ENCODE data around the gene NR3C1. TPM values are rescaled to one million over a fixed set of nuclear protein-coding genes. Genes with fewer than 3 reads are reported as not detected.

NR3C1 gene
- total and polyA plus RNA-seq, 8 donors, result 6.5 to 42.2 (median 27.1) TPM

DNA sequence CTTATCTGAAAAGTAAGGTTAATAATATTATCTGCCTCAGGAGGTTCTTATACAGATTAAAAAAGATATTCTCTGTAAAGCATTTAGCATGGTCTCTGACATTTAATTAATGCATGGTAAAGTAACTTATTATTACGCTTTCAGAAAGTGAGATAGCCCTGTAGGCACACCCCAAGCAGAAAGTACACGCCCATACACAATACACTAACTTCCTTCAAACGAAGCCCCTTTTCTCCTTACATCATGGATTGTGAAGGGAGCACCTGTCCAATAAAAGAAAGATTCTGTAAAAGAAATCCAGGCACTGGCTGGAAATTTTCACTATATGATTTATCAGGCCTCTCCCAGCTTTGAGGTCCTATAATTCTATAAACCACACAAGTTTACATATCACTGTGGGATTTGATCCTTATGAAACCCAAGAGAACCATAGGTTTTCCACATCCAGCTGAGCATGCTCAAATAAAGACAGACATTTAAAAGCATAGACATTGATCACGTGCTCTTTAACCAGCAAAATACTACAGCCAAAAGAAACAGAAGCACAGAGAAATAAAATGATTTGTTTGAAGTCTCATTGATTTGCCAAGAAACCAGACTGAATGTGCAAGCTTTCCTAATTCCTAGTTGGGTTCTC, 14.1 kb upstream of the NR3C1 start:
- no peak for DNase-seq
- WGBS, 2 donors, result 72 to 77% methylated on average over 4 of the region's 4 CpGs
- Histone ChIP-seq H3K36me3 (no peaks in the 10 kb centered on the region), H3K27ac (peak overlapping the region in 1 of 4 donors; percentile 8), H3K4me1 (peaks cover 5 to 27% (median 12%) of the 10 kb centered on the region in 3 donors), H3K9me3 (no peaks in the 10 kb centered on the region), H3K27me3 (no peaks in the 10 kb centered on the region), H3K4me3 (no peak overlapping the region)
- no peak for FAIRE-seq
- ATAC-seq, result no peak
- TF ChIP-seq, protein P1, sequence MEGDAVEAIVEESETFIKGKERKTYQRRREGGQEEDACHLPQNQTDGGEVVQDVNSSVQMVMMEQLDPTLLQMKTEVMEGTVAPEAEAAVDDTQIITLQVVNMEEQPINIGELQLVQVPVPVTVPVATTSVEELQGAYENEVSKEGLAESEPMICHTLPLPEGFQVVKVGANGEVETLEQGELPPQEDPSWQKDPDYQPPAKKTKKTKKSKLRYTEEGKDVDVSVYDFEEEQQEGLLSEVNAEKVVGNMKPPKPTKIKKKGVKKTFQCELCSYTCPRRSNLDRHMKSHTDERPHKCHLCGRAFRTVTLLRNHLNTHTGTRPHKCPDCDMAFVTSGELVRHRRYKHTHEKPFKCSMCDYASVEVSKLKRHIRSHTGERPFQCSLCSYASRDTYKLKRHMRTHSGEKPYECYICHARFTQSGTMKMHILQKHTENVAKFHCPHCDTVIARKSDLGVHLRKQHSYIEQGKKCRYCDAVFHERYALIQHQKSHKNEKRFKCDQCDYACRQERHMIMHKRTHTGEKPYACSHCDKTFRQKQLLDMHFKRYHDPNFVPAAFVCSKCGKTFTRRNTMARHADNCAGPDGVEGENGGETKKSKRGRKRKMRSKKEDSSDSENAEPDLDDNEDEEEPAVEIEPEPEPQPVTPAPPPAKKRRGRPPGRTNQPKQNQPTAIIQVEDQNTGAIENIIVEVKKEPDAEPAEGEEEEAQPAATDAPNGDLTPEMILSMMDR (IDR thresholded peaks at IDR 0.05), result no peak
- intact Hi-C loops (cut with DNase I), result no loop called here

DNA sequence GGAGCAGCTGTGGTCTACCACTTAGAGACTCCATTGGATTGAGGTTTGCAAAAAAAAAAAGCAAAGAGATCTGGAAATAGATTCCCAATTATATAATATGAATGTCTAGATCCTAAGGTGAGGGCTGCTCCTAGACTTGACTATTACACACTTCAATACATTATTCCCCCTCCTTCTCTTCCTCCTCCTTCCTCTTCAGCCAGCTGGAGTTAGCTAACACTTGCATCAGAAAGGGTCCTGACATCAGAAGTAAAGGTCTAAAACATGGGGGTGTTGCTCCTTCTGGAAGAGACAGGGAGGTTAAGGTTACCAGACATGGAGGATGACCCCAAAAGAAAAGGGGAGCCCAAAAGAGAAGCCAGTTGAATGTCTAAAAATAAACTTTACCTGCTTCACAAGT, 12.9 kb upstream of the NR3C1 start:
- intact Hi-C loops (cut with DNase I), result no loop called here
- Histone ChIP-seq H3K9me3 (no peaks in the 10 kb centered on the region), H3K27ac (no peak overlapping the region), H3K27me3 (no peaks in the 10 kb centered on the region), H3K4me1 (peaks cover 5 to 27% (median 12%) of the 10 kb centered on the region in 3 donors), H3K4me3 (no peak overlapping the region), H3K36me3 (no peaks in the 10 kb centered on the region)
- no peak for DNase-seq
- no peak for FAIRE-seq
- TF ChIP-seq, protein P1 (IDR thresholded peaks at IDR 0.05), result no peak
- no peak for ATAC-seq

DNA sequence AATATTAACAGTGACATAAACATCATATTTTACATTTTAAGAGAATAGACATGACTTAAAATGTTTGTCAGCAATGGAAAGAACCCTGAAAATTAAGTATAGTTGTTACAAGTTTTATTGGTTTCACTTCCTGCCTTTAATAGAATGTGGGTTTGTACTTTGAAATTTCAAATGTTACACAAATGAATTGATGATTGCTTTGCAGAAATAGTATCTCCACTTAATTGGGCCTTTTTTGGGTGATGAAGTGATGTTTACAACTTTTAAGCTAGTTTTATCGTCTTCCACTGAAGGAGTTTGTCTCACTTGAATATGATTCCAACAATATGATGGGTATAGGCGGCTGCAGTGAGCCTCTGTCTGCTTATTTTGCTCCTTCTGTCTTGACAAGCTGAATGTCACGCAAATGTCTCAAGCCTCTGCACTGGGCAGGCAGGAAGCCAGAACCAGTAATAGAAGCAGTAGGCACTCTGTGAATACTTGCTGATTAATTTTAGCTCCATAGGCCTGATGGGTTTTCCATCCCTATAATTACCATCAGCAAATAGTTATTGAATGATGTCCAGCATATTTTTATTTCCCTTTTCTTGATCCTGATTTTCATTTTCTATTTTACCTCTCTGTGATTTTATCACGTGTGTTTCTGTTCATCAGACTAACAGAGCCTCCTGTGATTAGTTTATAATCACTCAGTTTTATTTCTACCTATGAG, 10.6 kb upstream of the NR3C1 start:
- TF ChIP-seq, protein P1 (IDR thresholded peaks at IDR 0.05), result no peak
- FAIRE-seq (no peak), DNase-seq (no peak), ATAC-seq (peak in 1 of 4 donors; percentile 23)
- H3K27me3 ChIP-seq, result no peaks in the 10 kb centered on the region
- H3K9me3 ChIP-seq, result no peaks in the 10 kb centered on the region
- H3K36me3 ChIP-seq, result no peaks in the 10 kb centered on the region
- H3K27ac ChIP-seq, result no peak overlapping the region
- intact Hi-C loops (cut with DNase I), result no loop called here
- H3K4me3 ChIP-seq, result no peak overlapping the region
- H3K4me1 ChIP-seq, result peaks cover 5 to 27% (median 12%) of the 10 kb centered on the region in 3 donors
- WGBS, 2 donors, result 73% methylated on average over 4 of the region's 4 CpGs

DNA sequence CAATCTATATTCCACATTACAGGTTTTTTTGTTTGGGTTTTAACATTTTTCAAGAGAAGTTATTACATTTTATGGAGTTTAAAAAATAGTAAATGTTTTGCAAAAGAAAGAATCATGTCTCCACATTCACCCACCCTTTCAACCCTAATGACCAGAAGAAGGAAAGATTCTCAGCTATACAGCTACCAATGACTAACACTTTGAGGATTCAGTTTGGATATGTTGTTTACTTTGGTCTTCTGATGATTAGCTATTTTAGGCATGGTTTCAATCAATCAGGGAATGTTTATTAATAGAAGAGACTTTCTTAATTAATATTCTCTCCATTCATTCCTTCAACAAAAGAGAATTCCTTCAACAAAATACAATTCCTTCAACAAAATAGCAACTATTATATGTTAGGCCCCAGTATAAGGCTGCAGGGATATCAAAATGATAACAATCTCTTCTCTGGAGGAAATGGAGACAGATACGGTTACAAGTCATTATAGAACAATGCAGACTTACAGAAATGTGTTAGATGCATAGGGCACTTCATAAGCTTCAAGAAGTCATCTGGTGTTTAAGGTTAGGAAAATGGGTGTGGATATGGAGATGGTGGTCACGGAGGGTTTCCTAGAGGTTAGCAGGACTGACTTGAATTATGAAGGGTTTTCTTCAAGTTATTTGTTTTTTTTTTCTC, 9.3 kb upstream of the NR3C1 start:
- H3K4me1 ChIP-seq, result peaks cover 5 to 17% (median 7%) of the 10 kb centered on the region in 3 donors
- H3K27ac ChIP-seq, result no peak overlapping the region
- H3K9me3 ChIP-seq, result no peaks in the 10 kb centered on the region
- FAIRE-seq (no peak), DNase-seq (no peak), ATAC-seq (no peak)
- TF ChIP-seq, protein P1 (IDR thresholded peaks at IDR 0.05), result no peak
- no peaks in the 10 kb centered on the region for H3K27me3 ChIP-seq
- intact Hi-C loops (cut with DNase I), result no loop called here
- no peaks in the 10 kb centered on the region for H3K36me3 ChIP-seq
- WGBS, 2 donors, result 89 to 94% methylated on average over 2 of the region's 2 CpGs
- H3K4me3 ChIP-seq, result no peak overlapping the region
